ENCODE results near the gene PTGFRN. TPM values are rescaled to one million over a fixed set of nuclear protein-coding genes. Genes with fewer than 3 reads are reported as not detected.

The PTGFRN gene
- total and polyA plus RNA-seq, 9 of the 15 experiments (the other 6 are each of a cell fraction or from before 2014, with no cell fraction given): 17.3 to 33.1 (median 25.7) TPM

DNA sequence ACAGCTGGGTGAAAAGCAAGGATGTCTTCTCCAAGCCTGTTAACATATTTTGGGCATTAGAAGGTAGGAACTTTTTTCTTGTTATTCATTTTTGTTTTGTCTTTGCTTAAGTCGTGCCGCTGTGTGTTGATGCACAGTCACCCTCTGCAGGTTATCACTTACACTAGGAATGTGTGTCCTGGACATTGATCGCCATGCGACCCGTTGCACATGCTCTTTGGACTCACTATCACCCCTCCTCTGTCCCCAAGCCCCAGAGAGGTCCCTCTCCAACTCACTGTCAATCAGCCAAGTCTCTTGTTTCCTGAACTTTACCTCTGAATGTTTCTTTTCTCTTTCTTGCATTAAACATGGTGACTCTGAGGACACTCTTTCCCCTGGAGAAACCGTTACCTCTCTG is 51.9 kb downstream of the PTGFRN start:
- Histone ChIP-seq H3K27ac (ENCODE audit: extremely low read depth, low read depth, low read length) (no peak overlapping the region), H2AFZ (ENCODE audit: low read depth, low read length) (no peak overlapping the region), H3K4me2 (ENCODE audit: insufficient read depth, low read length) (no peak overlapping the region), H3K4me1 (replicated peaks in 1 of 2; ENCODE audit: control insufficient read depth in 2 of 2, insufficient read depth in 2 of 2, low read length in 2 of 2) (no peaks in the 10 kb centered on the region), H3K79me2 (ENCODE audit: control insufficient read depth, insufficient read depth, low read length) (no peaks in the 10 kb centered on the region), H3K9me3 (replicated peaks; ENCODE audit: control insufficient read depth, insufficient read depth, low read depth, low read length) (no peaks in the 10 kb centered on the region), H3K36me3 (ENCODE audit: control insufficient read depth, insufficient read depth, low read length) (peaks cover 46% of the 10 kb centered on the region; the same call in 2 of the 3 replicates), H3K9me1 (ENCODE audit: control insufficient read depth, insufficient read depth, low read length) (no peaks in the 10 kb centered on the region), H4K20me1 (replicated peaks; ENCODE audit: control insufficient read depth, insufficient read depth, low read length) (no peaks in the 10 kb centered on the region), H3K4me3 (no peak overlapping the region), H3K9ac (ENCODE audit: insufficient read depth in 1 of 2, low read depth in 2 of 2, low read length in 2 of 2) (no peak overlapping the region), H3K27me3 (ENCODE audit: control insufficient read depth in 2 of 2, insufficient read depth in 2 of 2, low read length in 2 of 2) (no peaks in the 10 kb centered on the region)
- ATAC-seq (no peak), DNase-seq (ENCODE audit: extremely low read depth in 1 of 4, low spot score in 3 of 4) (no peak), FAIRE-seq (no peak)
- TF ChIP-seq ZNF589 (CRISPR knock-in tag; IDR thresholded peaks at IDR 0.05; ENCODE audit: low read depth) (no peak), ZNF175 (CRISPR knock-in tag; IDR thresholded peaks at IDR 0.05; ENCODE audit: low read depth) (no peak), MNT (conservative IDR thresholded peaks at IDR 0.05) (no peak), EZH2 (IDR thresholded peaks at IDR 0.05; ENCODE audit: borderline replicate concordance, low read depth, low read length) (no peak), MEF2D (tag; conservative IDR thresholded peaks at IDR 0.05; ENCODE audit: low read depth) (no peak), FOXK1 (CRISPR knock-in tag; IDR thresholded peaks at IDR 0.05; ENCODE audit: borderline replicate concordance) (no peak), RBFOX2 (IDR thresholded peaks at IDR 0.05; ENCODE audit: low read depth, low read length) (no peak), THRAP3 (IDR thresholded peaks at IDR 0.05; ENCODE audit: borderline replicate concordance) (no peak), ESRRB (CRISPR knock-in tag; IDR thresholded peaks at IDR 0.05; ENCODE audit: borderline replicate concordance) (no peak), MLLT1 (IDR thresholded peaks at IDR 0.05) (no peak), YBX1 (IDR thresholded peaks at IDR 0.05) (no peak), ETV5 (CRISPR knock-in tag; IDR thresholded peaks at IDR 0.05; ENCODE audit: low read depth) (no peak), LARP7 (IDR thresholded peaks at IDR 0.05) (no peak), ETV1 (tag; conservative IDR thresholded peaks at IDR 0.05; ENCODE audit: low read depth) (no peak)
- TF ChIP-seq, protein P1, sequence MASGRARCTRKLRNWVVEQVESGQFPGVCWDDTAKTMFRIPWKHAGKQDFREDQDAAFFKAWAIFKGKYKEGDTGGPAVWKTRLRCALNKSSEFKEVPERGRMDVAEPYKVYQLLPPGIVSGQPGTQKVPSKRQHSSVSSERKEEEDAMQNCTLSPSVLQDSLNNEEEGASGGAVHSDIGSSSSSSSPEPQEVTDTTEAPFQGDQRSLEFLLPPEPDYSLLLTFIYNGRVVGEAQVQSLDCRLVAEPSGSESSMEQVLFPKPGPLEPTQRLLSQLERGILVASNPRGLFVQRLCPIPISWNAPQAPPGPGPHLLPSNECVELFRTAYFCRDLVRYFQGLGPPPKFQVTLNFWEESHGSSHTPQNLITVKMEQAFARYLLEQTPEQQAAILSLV (tag; IDR thresholded peaks at IDR 0.05): no peak
- TF ChIP-seq, protein P2, sequence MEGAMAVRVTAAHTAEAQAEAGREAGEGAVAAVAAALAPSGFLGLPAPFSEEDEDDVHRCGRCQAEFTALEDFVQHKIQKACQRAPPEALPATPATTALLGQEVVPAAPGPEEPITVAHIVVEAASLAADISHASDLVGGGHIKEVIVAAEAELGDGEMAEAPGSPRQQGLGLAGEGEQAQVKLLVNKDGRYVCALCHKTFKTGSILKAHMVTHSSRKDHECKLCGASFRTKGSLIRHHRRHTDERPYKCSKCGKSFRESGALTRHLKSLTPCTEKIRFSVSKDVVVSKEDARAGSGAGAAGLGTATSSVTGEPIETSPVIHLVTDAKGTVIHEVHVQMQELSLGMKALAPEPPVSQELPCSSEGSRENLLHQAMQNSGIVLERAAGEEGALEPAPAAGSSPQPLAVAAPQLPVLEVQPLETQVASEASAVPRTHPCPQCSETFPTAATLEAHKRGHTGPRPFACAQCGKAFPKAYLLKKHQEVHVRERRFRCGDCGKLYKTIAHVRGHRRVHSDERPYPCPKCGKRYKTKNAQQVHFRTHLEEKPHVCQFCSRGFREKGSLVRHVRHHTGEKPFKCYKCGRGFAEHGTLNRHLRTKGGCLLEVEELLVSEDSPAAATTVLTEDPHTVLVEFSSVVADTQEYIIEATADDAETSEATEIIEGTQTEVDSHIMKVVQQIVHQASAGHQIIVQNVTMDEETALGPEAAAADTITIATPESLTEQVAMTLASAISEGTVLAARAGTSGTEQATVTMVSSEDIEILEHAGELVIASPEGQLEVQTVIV (CRISPR knock-in tag; IDR thresholded peaks at IDR 0.05; ENCODE audit: borderline replicate concordance): no peak
- ChIA-PET POLR2A (no interaction called here), CTCF (ENCODE audit: low intra/inter-chr PET ratio) (no interaction called here)
- BruUV-seq (replicated peaks): no TSS peak
- intact Hi-C loops (cut with micrococcal nuclease) (no loop called here), in situ Hi-C loops (cut with MboI) (no loop called here)
- 89% methylated on average over 6 of the region's 6 CpGs for WGBS (ENCODE audit: insufficient coverage, low coverage, missing lambda C conversion rate)
